Measurements from ENCODE around the gene BRWD1.
"Not testable (repeated sequence)": the region's sequence is repeated elsewhere in the genome, so short reads cannot be mapped to it uniquely, and the experiment has no call there.

Gene BRWD1

DNA sequence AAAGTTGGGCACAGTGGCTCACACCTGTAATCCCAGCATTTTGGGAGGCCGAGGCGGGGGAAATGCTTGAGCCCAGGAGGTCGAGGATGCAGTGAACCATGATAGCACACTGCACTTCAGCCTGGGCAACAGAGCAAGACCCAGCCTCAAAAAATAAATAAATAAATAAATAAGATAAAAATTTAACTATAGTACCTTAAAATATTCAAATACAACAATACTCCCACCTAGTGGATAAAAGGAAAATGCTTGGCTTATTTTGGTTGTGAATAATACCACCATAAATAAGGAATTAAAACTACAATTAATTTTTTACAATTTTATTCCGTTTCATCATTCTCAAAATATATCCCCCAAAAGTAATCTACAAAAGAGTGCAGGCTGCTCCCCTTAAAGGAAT is 138.3 kb downstream of the BRWD1 start:
- no peak for DNase-seq (ENCODE audit: low spot score)

DNA sequence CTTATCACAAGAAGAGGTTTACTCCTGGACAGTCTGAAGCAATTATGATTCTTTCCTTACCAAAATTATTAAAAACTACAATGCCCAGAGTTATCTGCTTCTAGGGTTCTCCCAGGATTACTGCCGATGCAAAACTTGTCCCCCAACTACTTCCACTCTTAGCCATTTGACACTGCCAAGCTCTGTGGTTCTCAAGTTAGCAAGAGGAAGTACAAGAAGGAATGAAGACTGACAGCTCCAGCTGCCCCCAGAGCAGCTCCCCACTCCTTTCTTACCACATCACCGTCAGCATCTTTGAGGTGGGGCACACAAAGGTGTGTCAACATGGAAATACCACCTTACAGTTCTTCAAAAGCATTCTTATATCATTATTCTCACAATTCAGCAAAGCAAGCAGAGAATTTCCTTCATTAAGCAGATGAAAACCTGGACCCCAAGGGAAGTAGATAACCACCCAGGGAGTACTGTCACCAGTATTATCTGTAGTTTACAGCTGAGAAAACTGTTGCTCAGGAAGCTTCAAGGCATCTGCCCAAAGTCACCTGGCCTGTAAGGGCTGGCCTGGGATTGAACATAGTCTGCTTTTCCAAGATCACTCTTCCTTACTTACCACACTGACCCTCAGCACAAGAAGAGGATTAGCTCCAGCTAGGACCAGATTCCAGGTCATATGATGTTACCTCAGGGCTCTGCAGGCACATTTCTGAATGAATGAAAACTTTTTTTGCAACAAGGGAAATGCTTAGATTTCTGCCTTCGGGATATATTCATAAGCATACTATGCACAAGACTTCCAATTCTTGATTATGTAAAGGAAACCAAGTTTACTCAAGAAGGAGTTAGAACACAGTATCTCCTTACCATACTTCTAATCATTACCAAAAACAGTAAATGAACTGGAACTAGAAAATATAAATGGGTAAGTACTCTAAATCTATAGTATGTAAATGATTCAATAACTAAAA is 139.4 kb downstream of the BRWD1 start:
- DNase-seq (ENCODE audit: low spot score), result no peak

DNA sequence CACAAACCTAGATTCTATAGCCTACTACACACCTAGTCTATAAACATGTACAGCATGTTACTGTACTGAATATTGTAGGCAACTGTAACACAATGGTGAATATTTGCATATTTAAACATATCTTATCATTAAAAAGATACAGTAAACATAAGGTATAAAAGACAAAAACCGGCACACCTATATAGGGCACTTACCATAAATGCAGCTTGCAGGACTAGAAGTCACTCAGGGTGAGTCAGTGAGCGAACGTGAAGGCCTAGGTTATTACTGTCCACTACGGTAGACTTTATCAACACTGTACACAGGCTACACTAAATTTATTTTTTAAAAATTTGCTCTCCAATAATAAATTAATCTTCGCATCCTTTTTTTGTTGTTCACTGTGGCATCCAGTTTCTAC is 143.5 kb downstream of the BRWD1 start:
- no peak for DNase-seq (ENCODE audit: low spot score)

DNA sequence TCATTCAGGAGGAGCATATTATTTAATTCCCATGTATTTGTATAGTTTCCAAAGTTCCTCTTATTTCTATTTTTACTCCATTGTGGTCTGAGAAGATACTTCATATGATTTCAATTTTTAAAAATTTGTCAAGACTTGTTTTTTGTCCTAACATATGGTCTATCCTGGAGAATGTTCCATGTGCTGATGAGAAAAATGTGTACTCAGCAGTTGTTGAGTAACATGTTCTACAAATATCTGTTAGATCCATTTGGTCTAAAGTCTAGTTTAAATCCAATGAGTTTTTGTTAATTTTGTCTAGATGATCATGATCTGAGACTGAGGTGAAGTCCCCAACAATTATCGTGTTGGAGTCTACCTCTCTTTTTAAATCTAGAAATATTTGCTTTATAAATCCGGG is 144.6 kb downstream of the BRWD1 start:
- DNase-seq (ENCODE audit: low spot score), result no peak

DNA sequence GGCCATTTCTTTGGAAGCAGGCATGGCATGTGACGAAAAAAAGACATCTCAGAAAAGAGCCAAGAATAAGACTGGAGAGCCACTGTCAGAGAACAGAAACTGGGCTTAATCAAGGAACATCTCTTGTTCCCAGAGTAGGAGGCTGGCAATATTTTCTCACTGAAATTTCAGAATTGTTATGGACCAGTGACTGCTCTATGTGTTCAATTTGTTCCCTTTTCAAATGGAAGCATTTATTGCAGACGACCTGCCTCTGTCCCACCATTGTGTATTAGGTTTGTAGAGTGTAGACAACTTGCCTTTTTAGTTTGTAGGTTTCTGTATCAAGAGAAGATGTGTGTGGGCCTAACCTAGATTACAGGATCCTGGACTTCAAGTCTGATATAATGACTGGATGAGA is 148.9 kb downstream of the BRWD1 start:
- DNase-seq (ENCODE audit: low spot score), result no peak

DNA sequence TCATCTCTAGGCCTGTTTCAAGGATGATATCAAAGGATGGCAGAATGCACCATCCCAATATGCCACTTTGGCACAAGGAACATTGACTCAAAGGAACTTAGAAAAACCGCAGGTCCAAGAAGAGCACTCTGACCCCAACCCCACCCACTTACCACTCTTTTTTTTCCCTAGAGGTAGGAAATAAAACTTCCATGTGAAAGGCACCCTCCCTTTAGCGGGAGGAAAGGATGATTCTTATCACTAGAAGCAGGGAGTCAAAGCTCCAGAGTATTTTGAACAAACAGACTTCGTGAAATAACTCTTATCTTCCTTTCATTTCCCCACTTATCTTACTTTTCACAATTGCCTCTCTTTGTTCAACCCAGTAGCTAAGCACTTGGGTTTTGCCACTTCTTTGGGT is 152.4 kb downstream of the BRWD1 start:
- DNase-seq (ENCODE audit: low spot score), result no peak

DNA sequence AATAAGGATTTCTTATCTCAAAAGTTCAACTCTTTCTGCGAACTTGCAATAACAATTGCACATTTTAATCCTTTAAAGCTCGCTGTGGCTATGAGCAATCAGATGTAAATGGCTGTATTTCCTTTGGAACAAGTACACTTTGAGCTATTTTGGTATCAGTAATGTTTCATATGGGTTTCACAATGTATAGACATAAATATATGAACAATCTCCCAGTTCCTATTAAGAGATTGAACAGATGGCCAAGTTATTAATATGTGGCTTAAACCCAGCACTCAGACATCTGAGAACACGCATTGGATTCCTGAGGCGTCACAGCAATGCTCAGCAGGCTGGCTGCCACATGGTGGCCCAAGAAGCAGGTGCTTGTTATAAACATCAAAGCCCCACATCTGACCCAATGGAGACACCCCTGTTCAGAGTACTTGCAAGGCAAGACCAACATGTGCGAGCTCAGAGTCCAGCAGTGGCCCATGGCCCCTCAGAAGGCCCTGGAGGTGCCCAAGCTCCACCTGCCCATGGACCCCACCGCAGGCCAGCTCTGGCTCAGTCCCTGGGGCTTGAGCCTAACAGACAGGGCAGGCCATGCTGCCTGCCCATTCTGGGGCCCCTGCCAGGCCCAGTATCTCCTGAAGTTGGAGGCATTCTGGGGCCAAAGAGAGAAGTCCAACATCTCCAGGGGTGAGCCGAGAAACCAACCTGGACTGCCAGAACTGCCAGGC is 153.9 kb downstream of the BRWD1 start:
- DNase-seq (ENCODE audit: low spot score), result no peak

DNA sequence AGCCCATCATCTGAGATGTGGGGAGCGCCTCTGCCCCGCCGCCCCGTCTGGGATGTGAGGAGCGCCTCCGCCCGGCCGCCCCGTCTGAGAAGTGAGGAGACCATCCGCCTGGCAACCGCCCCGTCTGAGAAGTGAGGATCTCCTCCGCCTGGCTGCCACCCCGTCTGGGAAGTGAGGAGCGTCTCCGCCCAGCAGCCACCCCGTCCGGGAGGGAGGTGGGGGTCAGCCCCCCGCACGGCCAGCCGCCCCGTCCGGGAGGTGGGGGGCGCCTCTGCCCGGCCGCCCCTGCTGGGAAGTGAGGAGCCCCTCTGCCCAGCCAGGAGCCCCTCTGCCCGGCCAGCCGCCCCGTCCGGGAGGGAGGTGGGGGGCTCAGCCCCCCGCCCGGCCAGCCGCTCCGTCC is 156.2 kb downstream of the BRWD1 start:
- DNase-seq (ENCODE audit: low spot score), result not testable (repeated sequence)

DNA sequence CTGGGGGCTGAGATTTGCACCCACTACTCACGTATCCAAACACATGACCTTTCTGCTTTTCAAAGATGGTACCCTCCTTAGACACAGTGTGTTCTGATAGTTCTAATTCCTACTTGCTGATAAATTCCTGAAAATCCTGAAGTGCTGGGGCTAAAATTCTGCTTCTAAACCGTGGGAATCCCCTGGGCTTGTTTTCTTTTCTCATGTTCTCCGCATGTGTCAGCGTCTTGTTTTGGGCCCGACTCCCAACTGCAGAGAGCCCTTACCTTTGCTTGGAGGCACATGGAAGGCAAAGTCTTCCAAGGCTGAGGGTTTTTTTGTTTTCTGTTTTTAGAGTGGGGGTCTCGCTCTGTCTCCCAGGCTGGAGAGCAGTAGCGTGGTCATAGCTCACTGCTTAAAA is 157.4 kb downstream of the BRWD1 start:
- no peak for DNase-seq (ENCODE audit: low spot score)

DNA sequence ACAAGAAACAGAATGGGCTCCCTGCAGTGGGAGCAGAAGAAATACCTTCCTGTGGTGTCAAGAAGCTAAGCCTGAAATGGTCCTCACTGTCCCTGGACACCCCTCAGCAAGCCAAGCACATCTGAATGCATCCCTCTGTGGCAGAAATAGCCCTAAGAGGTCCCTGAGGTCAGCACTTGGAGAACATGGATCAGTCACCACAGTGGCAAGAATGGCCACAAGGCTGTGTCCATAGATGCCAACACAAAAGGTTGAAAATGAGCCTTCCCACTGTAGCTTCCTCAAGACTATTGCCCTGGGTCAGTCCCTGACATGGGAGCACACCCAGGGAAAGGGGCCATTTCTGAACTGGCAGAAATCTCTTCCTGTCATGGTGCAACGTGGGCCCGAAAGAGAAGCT is 157.9 kb downstream of the BRWD1 start:
- no peak for DNase-seq (ENCODE audit: low spot score)

DNA sequence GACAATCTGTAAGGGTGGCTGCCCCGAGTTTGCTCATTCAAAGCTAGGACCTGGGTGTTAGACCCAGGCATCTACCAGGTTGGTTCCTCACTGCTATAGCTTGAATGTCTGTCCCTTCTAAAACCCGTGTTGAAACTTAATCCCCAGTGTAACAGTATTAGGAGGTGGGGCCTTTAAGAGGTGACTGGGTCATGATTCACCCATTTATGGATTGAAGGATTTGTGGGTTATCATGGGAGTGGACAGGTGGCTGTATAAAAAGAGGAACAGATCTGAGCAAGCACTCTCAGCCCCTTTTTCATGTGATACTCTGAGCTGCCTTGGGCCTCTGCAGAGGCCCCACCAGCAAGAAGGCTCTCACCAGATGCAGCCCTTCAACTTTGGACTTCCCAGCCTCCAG is 159.6 kb downstream of the BRWD1 start:
- no peak for DNase-seq (ENCODE audit: low spot score)

DNA sequence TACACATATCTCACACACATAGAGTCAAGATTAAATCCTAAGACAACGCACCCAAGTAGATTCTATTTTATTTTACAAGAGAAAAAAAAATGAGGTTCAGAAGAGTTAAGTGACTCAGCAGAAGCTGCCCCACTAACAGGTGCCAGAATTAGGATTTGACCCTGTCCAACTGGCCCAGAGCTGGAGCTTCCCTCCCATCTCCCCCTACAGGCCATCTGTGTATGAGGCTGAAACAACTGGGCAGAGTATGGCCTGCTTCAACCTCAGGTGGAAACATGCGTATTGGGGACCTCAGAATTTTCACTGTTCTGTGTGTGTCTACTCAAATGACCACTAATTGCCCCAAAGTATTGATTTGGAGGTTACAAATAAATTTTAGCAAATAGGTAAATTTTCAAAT is 160.1 kb downstream of the BRWD1 start:
- no peak for DNase-seq (ENCODE audit: low spot score)

DNA sequence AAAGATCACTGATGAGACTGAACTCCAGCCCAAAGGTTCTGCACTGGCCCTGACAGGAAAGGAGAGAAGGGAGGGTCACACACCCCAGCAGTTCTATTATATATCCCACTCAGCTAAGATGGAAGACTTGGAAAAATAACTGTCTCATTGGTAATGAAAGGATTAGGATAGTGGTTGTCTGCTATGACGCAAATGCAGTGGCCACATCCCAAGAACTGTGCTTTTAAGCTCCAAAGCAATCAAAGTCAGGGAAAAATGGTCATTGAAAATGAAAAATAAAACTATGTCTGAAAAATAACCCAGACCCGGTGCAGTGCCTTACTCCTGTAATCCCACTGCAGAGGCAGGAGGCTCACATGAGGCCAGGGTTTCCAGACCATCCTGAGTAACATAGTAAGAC is 161.2 kb downstream of the BRWD1 start:
- no peak for DNase-seq (ENCODE audit: low spot score)

DNA sequence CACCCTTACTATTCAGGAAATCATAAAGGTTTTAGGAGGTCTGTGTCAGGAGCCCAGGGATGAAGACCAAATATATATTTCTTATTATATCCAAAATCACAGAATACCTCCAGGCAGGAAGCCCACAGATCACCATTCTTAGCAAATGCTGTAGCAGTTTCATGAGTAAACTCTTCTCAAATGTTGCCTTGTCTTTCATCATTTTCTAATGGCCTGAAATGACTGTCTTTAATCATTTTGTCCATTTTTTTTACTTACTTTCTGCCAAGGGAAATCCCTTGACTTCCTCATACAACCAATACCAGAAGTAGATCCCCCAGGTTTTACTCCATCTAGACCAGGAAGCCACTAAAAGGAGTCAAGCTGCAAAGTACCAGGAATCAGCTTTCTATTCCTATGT is 162.6 kb downstream of the BRWD1 start:
- DNase-seq (ENCODE audit: low spot score), result no peak

DNA sequence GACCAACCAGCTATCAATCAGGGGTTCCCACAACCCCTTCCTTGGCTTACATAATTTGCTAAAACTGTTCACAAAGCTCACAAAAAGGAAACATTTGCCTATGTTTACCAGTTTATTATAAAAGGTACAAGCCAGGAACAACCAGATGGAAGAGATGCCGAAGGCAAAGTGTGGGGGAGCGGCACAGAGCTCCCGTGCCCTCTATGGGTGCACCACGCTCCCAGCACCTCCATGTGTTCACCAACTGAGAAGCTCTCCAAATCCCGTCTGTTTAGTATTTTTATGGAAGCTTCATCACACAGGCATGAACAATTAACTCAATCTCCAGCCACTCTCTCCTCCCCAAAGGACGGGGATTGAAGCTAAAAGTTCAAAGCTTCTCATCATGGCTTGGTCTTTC is 163.1 kb downstream of the BRWD1 start:
- no peak for DNase-seq (ENCODE audit: low spot score)

DNA sequence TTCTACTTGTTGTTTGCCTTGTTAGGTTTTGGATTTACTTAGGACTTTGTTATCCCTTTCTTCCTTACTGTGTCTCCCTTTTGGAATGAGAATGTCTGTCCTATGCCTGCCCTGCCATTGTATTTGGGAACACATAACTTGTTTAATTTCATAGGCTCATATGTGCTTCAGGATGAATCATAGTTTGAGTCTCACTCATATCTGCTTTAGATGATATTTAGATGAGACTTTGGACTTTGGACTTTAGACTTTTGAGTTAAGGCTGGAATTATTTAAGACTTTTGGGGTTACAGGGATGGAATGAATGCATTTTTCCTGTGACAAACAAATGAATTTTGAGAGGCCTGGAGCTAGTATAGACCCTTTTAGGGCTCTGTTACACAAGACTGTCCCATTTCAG is 163.6 kb downstream of the BRWD1 start:
- DNase-seq (ENCODE audit: low spot score), result no peak

DNA sequence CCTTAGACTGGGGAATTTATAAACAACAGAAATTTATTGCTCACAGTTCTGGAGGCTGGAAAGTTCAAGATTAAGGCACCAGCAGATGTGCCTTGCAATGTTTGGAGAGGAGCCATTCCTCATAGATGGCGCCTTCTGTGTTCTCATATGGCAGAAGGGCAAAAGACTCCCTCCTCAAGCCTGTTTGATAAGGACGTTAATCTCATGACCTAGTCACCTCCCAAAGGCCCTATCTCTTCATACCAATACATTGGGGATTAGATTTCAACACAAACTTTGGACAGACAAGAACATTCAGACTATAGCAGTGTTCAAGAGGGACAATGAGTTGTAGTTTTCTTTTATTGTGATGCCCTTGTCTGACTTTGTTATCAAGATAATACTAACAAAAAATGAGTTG is 164.5 kb downstream of the BRWD1 start:
- DNase-seq (ENCODE audit: low spot score), result no peak

DNA sequence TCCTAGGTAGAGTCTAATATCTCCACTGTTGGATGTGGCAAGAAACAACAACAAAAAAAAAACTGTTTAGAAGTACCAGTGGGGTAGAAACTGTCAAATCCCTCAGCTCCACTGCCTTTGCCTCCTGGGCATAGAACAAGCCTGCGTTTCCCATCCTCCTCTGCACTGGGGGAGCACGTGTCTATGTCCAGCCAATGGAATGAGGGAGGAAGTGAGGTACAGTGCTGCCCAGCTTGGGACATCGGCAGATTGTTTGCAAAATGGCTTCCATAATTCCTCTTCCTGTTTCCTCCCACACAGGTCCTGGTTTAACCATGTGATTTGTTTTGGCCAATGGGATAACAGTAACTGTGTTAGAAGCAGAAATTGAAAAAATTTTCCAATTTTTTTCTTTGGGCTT is 169.2 kb downstream of the BRWD1 start:
- no peak for DNase-seq (ENCODE audit: low spot score)

DNA sequence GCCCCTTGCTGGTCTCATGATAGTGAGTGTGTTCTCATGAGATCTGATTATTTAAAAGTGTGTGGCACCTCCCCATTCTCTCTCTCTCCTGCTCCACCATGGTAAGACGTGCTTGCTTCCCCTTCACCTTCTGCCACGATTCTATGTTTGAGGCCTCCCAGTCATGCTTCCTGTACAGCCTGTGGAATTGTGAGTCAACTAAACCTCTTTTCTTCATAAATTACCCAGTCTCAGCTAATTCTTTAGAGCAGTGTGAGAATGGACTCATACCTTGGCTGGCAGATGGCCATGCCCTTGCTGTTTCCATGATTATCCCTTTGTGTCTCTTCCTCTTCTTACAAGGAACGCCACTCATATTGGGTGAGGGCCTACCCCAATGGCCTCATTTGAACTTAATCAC is 170.5 kb downstream of the BRWD1 start:
- DNase-seq (ENCODE audit: low spot score), result no peak

DNA sequence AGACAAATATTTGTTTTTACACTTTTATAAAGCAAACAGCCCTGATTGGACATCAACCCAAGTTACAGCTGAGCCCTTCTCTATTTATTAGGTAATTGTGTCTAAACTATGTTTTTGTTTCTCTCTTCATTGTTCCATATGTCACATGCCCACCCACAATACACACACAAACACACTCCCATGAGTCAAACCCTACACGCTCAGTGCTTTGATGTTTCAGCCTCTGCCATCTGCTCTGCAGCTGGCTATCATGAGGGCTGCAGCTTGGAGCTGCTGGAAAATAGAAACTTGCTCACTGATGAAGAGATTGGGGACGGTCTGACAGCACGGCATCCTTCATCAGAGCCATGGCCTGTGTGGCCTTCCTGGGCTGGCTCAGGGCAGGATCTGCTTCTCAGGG is 171.9 kb downstream of the BRWD1 start:
- peak; percentile 47 for DNase-seq (ENCODE audit: low spot score)

DNA sequence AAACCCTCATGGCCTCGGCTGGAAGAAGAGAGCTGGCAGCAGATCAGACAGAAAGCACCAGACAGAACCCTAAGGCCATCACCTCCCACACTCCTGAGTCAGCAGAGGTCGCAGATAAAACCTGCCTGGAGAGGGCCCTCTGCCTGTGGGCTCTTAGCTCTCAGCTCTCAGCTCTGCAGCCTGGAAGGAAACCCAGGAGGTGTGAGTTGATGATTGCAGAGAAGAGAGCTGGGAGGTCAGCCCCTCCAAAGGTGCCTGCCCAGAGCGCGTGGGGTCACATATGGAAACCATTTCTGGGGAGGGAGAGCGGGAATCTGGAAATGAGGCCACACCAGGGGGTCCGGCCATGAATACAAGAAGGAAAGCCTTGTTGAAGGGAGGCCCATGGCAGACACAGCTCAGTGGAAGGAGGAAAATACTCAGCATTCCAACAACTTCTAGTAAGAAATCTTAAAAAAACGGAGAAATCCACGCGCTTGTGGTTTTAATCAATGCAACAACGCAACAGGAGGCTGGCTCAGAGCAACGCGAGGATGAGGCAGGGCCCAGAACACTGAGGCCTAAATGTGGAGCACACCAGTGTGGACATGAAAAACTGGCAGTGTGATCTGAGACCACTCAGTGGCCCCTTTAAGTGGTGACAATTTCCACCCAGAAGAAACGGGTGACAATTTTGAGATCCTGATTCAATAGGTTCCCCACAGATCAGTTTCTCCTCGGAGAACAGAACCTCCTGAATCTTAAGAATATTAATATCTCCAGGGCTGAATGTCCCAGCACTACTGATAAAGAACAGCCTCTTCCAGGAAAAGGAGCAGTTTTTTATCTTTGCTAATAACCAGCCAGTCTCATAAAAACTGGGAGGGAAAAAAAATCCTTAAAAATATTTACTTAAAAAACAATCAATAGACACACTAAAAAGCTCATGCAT is 175.9 kb downstream of the BRWD1 start:
- no peak for DNase-seq (ENCODE audit: low spot score)

DNA sequence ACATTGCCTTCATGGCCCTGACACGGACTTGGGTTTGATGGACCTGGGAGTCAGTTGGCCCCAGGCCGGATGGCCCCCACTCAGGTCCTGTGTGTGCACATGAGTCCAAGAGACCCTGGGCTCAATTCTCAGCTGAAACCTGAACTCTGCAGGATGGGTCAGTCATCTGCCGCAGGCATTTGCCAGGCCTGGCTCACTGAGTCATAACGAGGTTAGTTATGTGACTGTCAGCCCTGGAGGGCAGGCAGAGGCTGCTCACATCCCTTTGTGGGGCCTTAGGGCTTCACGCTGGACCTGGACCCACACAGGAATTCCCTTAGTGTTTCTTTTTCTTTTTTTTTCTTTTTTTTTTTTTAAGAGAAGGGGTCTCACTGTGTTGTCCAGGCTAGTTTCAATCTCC is 176.7 kb downstream of the BRWD1 start:
- DNase-seq (ENCODE audit: low spot score), result no peak
